ENCODE data around the gene CPEB2.

- TF ChIP-seq POLR2A (IDR thresholded peaks at IDR 0.05; ENCODE audit: low read depth, low read length) (no peak), TAF1 (IDR thresholded peaks at IDR 0.05; ENCODE audit: borderline replicate concordance, low read depth, low read length) (no peak), POLR2AphosphoS5 (IDR thresholded peaks at IDR 0.05; ENCODE audit: low read depth, low read length) (no peak)
These were observed 75.7 kb downstream of the CPEB2 start for GRCh38 chr4:15077969-15078368.

Measured in GM12892 (cell line).